KG1 (cell line): ENCODE results near the gene CYFIP2.

Experiments used
- DNase-seq: peaks from one replicate; lab custom pipeline; 2025; lab: John Stamatoyannopoulos, UW

CYFIP2 gene

GRCh38 chr5:157258450-157258849 lies 7.5 kb upstream of the CYFIP2 start:
- no peak for DNase-seq

- no peak for DNase-seq
Measured at GRCh38 chr5:157259699-157260098, 6.2 kb upstream of the CYFIP2 start.

GRCh38 chr5:157263496-157264090 lies 2.3 kb upstream of the CYFIP2 start:
- no peak for DNase-seq

- no peak for DNase-seq
Measured at GRCh38 chr5:157266286-157267007, 524 bp downstream of the CYFIP2 start.

- DNase-seq, result no peak
Measured at GRCh38 chr5:157267025-157267424, 1.1 kb downstream of the CYFIP2 start.

GRCh38 chr5:157267761-157268480 lies 2.0 kb downstream of the CYFIP2 start:
- DNase-seq, result no peak

- no peak for DNase-seq
Measured at GRCh38 chr5:157269165-157269671, 3.3 kb downstream of the CYFIP2 start.

GRCh38 chr5:157269761-157270272 lies 3.9 kb downstream of the CYFIP2 start:
- DNase-seq, result no peak

- DNase-seq, result no peak
Measured at GRCh38 chr5:157270771-157271170, 4.8 kb downstream of the CYFIP2 start.

GRCh38 chr5:157271740-157272271 lies 5.9 kb downstream of the CYFIP2 start:
- DNase-seq, result peak; percentile 20

GRCh38 chr5:157273131-157273556 lies 7.2 kb downstream of the CYFIP2 start:
- DNase-seq, result no peak

GRCh38 chr5:157275403-157275802 lies 9.5 kb downstream of the CYFIP2 start:
- DNase-seq, result no peak

- no peak for DNase-seq
Measured at GRCh38 chr5:157278319-157279037, 12.6 kb downstream of the CYFIP2 start.

- DNase-seq, result no peak
Measured at GRCh38 chr5:157279605-157280239, 13.8 kb downstream of the CYFIP2 start.

- no peak for DNase-seq
Measured at GRCh38 chr5:157280927-157281326, 15.0 kb downstream of the CYFIP2 start.

- DNase-seq, result no peak
Measured at GRCh38 chr5:157282150-157282549, 16.2 kb downstream of the CYFIP2 start.

GRCh38 chr5:157283434-157283833 lies 17.5 kb downstream of the CYFIP2 start:
- no peak for DNase-seq

- no peak for DNase-seq
Measured at GRCh38 chr5:157284458-157285212, 18.7 kb downstream of the CYFIP2 start.

- no peak for DNase-seq
Measured at GRCh38 chr5:157285310-157286035, 19.6 kb downstream of the CYFIP2 start.

- DNase-seq, result no peak
Measured at GRCh38 chr5:157286761-157287211, 20.9 kb downstream of the CYFIP2 start.
